ENCODE data around the gene FMO4. TPM values are rescaled to one million over a fixed set of nuclear protein-coding genes. Genes with fewer than 3 reads are reported as not detected.
"Not testable (repeated sequence)": the region's sequence is repeated elsewhere in the genome, so short reads cannot be mapped to it uniquely, and the experiment has no call there.

FMO4 gene
- total and polyA plus RNA-seq, 3 donors from 2014 or later, result 3.1 to 4.2 (median 3.6) TPM

DNA sequence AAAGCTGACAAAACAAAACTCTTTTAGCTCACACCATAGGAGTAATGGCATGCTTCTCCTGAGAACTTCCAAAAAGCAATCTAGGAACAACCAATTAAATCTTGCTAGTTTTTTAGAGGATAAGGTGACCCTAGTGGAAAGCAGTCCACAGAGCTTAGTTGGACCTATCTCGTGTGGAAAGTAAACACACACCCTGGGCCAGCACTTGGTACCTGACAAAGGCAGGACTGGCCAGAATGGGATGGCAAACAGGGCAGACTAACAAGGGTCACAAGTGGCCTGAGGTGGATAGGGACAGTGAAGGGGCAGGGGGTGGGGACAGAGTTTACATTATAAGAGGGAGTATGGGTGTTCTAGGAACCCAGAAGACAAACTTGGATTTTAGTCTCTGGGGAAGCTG is 22.0 kb downstream of the FMO4 start:
- Histone ChIP-seq H3K4me1 (no peaks in the 10 kb centered on the region), H3K9me3 (no peaks in the 10 kb centered on the region), H3K27me3 (no peaks in the 10 kb centered on the region), H3K36me3 (ENCODE audit: low read depth, missing control alignments) (no peaks in the 10 kb centered on the region), H3K4me3 (no peak overlapping the region), H3K27ac (no peak overlapping the region)
- TF ChIP-seq, protein P1, sequence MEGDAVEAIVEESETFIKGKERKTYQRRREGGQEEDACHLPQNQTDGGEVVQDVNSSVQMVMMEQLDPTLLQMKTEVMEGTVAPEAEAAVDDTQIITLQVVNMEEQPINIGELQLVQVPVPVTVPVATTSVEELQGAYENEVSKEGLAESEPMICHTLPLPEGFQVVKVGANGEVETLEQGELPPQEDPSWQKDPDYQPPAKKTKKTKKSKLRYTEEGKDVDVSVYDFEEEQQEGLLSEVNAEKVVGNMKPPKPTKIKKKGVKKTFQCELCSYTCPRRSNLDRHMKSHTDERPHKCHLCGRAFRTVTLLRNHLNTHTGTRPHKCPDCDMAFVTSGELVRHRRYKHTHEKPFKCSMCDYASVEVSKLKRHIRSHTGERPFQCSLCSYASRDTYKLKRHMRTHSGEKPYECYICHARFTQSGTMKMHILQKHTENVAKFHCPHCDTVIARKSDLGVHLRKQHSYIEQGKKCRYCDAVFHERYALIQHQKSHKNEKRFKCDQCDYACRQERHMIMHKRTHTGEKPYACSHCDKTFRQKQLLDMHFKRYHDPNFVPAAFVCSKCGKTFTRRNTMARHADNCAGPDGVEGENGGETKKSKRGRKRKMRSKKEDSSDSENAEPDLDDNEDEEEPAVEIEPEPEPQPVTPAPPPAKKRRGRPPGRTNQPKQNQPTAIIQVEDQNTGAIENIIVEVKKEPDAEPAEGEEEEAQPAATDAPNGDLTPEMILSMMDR (IDR thresholded peaks at IDR 0.05), result no peak
- no peak for TF ChIP-seq POLR2A (IDR thresholded peaks at IDR 0.05)
- intact Hi-C loops (cut with DNase I; ENCODE audit: low total_unique reads), result no loop called here
- whole genome bisulfite sequencing, 2 donors, result 62 to 79% methylated on average over 1 of the region's 1 CpG
- no peak for DNase-seq

DNA sequence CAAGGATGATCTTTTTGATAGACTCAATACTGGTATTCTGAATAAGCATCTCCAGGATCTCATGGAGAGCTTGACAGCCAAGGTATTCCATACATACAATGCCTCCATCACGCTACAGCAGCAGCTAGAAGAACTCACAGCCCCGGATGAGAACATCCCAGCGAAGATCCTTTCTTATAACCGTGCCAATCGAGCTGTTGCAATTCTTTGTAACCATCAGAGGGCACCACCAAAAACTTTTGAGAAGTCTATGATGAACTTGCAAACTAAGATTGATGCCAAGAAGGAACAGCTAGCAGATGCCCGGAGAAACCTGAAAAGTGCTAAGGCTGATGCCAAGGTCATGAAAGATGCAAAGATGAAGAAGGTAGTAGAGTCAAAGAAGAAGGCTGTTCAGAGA is 25.4 kb downstream of the FMO4 start:
- H3K27ac ChIP-seq; H3K4me3 ChIP-seq; DNase-seq; intact Hi-C loops (cut with DNase I; ENCODE audit: low total_unique reads); H3K27me3 ChIP-seq; H3K9me3 ChIP-seq; H3K36me3 ChIP-seq (ENCODE audit: low read depth, missing control alignments); H3K4me1 ChIP-seq: not testable (repeated sequence)
- 86 to 89% methylated on average over 6 of the region's 6 CpGs for WGBS, 2 donors

DNA sequence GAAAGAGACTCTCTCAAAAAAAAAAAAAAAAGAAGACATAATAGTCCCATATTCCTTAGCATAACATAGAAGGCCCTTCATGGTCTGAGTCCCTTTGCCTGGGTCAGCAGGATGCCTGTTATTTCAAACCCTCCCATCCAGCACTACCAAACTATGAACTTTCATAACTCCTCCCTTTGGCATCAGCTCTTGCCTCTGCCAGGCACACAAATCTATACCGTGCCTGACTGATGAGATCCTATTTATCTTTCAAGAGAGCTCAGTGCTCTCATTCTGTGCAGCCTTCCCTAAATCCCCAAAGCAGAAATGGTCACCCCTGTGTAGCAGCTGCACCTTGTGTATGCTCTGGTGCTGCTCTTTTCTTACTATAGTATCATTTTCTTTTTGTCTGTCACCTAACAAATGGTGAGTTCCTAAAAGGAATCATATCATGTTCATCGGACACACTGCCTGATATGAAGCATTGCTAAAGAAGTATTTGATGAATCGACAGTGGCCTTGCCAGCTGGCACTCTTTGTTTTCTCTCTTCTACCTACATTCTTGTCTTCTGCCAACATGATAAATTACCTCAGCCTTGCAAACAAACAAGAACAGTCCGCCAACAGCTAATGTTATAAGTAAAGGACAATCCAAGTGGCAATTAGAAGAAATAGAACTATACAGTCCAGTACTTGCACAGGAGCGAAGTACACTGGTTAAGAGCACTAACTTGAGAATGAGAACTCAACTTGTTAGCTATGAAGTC is 29.9 kb downstream of the FMO4 start:
- intact Hi-C loops (cut with DNase I; ENCODE audit: low total_unique reads), result no loop called here
- TF ChIP-seq POLR2A (IDR thresholded peaks at IDR 0.05), result no peak
- TF ChIP-seq, protein P1 (IDR thresholded peaks at IDR 0.05), result no peak
- 80 to 84% methylated on average over 5 of the region's 5 CpGs for WGBS, 2 donors
- no peak for DNase-seq
- Histone ChIP-seq H3K27ac (no peak overlapping the region), H3K36me3 (ENCODE audit: low read depth, missing control alignments) (no peaks in the 10 kb centered on the region), H3K27me3 (no peaks in the 10 kb centered on the region), H3K4me1 (no peaks in the 10 kb centered on the region), H3K9me3 (no peaks in the 10 kb centered on the region), H3K4me3 (no peak overlapping the region)

DNA sequence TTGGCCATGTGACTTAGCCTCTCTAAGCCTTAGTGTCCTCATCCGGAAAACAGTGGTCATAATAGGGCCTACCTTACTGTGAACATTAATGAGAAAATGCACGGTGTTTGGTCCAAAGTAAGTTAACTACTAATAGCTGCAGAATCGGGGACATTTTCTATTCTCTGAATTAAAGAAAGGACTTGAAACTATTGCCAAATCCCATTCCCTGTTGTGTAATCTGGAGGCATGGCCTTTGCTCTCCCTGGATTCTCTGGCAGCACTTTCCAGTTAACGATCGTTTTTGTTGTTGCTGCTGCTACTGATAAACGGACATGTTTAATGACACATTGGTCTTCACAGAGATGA is 30.5 kb downstream of the FMO4 start:
- H3K4me3 ChIP-seq, result no peak overlapping the region
- intact Hi-C loops (cut with DNase I; ENCODE audit: low total_unique reads), result no loop called here
- H3K36me3 ChIP-seq (ENCODE audit: low read depth, missing control alignments), result no peaks in the 10 kb centered on the region
- TF ChIP-seq, protein P1 (IDR thresholded peaks at IDR 0.05), result no peak
- no peak for TF ChIP-seq POLR2A (IDR thresholded peaks at IDR 0.05)
- DNase-seq, result no peak
- no peaks in the 10 kb centered on the region for H3K4me1 ChIP-seq
- no peaks in the 10 kb centered on the region for H3K27me3 ChIP-seq
- no peak overlapping the region for H3K27ac ChIP-seq
- no peaks in the 10 kb centered on the region for H3K9me3 ChIP-seq
- WGBS, 2 donors, result 65 to 72% methylated on average over 6 of the region's 6 CpGs

DNA sequence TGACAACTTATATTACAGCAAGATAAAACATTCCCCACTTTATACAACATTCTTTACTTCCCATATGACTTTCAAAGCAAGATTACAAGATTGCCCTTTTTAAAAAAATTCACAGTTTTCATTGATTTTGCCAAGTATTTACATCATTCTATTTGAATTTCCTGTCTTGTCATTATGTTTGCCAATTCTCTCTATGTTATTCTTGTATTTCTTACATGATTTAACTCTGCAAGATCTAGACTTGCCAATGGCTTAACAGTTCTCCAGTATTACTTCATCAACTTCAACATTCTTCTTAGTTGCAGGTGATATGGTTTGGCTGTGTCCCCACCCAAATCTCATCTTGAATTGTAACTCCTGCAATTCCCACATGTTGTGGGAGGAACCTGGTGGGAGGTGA is 31.6 kb downstream of the FMO4 start:
- DNase-seq, result no peak
- H3K4me1 ChIP-seq, result no peaks in the 10 kb centered on the region
- no peaks in the 10 kb centered on the region for H3K27me3 ChIP-seq
- H3K9me3 ChIP-seq, result no peaks in the 10 kb centered on the region
- intact Hi-C loops (cut with DNase I; ENCODE audit: low total_unique reads), result no loop called here
- no peak overlapping the region for H3K4me3 ChIP-seq
- no peaks in the 10 kb centered on the region for H3K36me3 ChIP-seq (ENCODE audit: low read depth, missing control alignments)
- no peak overlapping the region for H3K27ac ChIP-seq
- no peak for TF ChIP-seq POLR2A (IDR thresholded peaks at IDR 0.05)
- TF ChIP-seq, protein P1 (IDR thresholded peaks at IDR 0.05), result no peak

Data from testis (tissue), 3 donors.